Measurements from ENCODE around the gene HARBI1. TPM values are rescaled to one million over a fixed set of nuclear protein-coding genes. Genes with fewer than 3 reads are reported as not detected.

HARBI1 gene
- total RNA-seq, 1 donor = 5.6 TPM

GRCh38 chr11:46635557-46636139, 18.6 kb upstream of the HARBI1 start:
- TF ChIP-seq CTCF (IDR thresholded peaks at IDR 0.05; ENCODE audit: insufficient read depth, low read depth, low read length) = no peak
- no peak overlapping the region for H3K4me3 ChIP-seq (ENCODE audit: low read depth, low read length)
- no peak for DNase-seq (ENCODE audit: low read depth)

- no peak for TF ChIP-seq CTCF (IDR thresholded peaks at IDR 0.05; ENCODE audit: insufficient read depth, low read depth, low read length)
- no peak overlapping the region for H3K4me3 ChIP-seq (ENCODE audit: low read depth, low read length)
- DNase-seq (ENCODE audit: low read depth) = no peak
Observed at GRCh38 chr11:46633291-46634217, 16.5 kb upstream of the HARBI1 start.

- no peak for TF ChIP-seq CTCF (IDR thresholded peaks at IDR 0.05; ENCODE audit: insufficient read depth, low read depth, low read length)
- no peak for DNase-seq (ENCODE audit: low read depth)
- no peak overlapping the region for H3K4me3 ChIP-seq (ENCODE audit: low read depth, low read length)
Observed at GRCh38 chr11:46632502-46632901, 15.5 kb upstream of the HARBI1 start.

GRCh38 chr11:46631676-46632075, 14.6 kb upstream of the HARBI1 start:
- no peak for DNase-seq (ENCODE audit: low read depth)
- H3K4me3 ChIP-seq (ENCODE audit: low read depth, low read length) = no peak overlapping the region
- no peak for TF ChIP-seq CTCF (IDR thresholded peaks at IDR 0.05; ENCODE audit: insufficient read depth, low read depth, low read length)

GRCh38 chr11:46630237-46630636, 13.2 kb upstream of the HARBI1 start:
- DNase-seq (ENCODE audit: low read depth) = no peak
- H3K4me3 ChIP-seq (ENCODE audit: low read depth, low read length) = no peak overlapping the region
- no peak for TF ChIP-seq CTCF (IDR thresholded peaks at IDR 0.05; ENCODE audit: insufficient read depth, low read depth, low read length)

- no peak for DNase-seq (ENCODE audit: low read depth)
- no peak overlapping the region for H3K4me3 ChIP-seq (ENCODE audit: low read depth, low read length)
- no peak for TF ChIP-seq CTCF (IDR thresholded peaks at IDR 0.05; ENCODE audit: insufficient read depth, low read depth, low read length)
Observed at GRCh38 chr11:46628961-46629360, 11.9 kb upstream of the HARBI1 start.
